Measurements from ENCODE around the gene LRRC10B.

LRRC10B gene

DNA sequence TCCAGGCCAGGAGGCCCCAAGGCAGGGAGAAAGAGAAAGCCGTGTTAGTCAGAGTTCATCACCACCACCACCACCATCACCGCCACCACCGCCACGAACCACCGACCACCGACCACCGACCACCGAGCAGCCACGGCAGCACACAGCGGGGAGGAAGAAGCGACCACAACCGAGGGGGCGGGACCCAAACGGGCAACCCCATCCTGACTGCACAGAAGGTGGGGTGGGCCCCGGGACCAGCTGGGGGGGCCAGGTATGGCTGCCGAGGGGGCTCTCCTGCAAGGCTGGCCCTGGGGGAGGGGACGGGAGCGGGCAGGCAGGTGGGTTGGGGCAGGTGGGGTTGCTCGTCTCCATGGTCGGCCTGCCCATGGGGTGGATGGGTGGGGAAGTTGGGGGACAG lies 38.1 kb downstream of the LRRC10B start:
- no CpG with 5 or more reads among the region's 20 CpGs for WGBS (ENCODE audit: insufficient coverage, insufficient read length)
- DNase-seq (ENCODE audit: low read depth, low spot score): no peak
- no peaks in the 10 kb centered on the region for H3K27me3 ChIP-seq (ENCODE audit: control insufficient read depth, insufficient read depth, low read length)
- no peaks in the 10 kb centered on the region for H3K9me3 ChIP-seq (ENCODE audit: control insufficient read depth, insufficient read depth, low read length)
- no peak overlapping the region for H3K27ac ChIP-seq (ENCODE audit: low read length)
- no peak overlapping the region for H3K4me3 ChIP-seq (ENCODE audit: low read length)
- H3K36me3 ChIP-seq (ENCODE audit: control insufficient read depth, insufficient read depth, low read length): no peaks in the 10 kb centered on the region
- H3K4me1 ChIP-seq (ENCODE audit: control insufficient read depth, insufficient read depth, low read length): peaks cover 12% of the 10 kb centered on the region

DNA sequence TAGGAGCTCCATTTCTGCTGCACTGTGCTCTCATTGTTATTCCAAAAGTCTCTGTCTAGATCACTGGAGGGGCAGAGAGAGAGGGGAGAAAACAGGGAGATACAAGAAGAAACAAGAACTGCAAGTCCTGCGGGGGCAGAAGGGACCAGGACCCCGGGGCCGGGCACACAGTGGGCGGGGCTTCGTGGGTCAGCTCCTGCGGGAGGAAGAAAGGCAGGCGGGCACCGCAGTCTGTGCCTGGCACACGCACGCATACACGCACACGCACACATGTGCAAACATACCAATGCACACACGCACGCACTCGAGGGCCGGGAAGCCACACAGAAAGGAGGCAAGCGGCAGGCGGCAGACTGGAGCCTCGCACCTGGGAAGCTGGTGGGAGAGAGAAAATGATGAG lies 38.7 kb downstream of the LRRC10B start:
- H3K27ac ChIP-seq (ENCODE audit: low read length): no peak overlapping the region
- no peaks in the 10 kb centered on the region for H3K9me3 ChIP-seq (ENCODE audit: control insufficient read depth, insufficient read depth, low read length)
- H3K4me3 ChIP-seq (ENCODE audit: low read length): no peak overlapping the region
- H3K4me1 ChIP-seq (ENCODE audit: control insufficient read depth, insufficient read depth, low read length): peaks cover 6% of the 10 kb centered on the region
- H3K27me3 ChIP-seq (ENCODE audit: control insufficient read depth, insufficient read depth, low read length): no peaks in the 10 kb centered on the region
- DNase-seq (ENCODE audit: low read depth, low spot score): no peak
- WGBS (ENCODE audit: insufficient coverage, insufficient read length): no CpG with 5 or more reads among the region's 19 CpGs
- no peaks in the 10 kb centered on the region for H3K36me3 ChIP-seq (ENCODE audit: control insufficient read depth, insufficient read depth, low read length)

DNA sequence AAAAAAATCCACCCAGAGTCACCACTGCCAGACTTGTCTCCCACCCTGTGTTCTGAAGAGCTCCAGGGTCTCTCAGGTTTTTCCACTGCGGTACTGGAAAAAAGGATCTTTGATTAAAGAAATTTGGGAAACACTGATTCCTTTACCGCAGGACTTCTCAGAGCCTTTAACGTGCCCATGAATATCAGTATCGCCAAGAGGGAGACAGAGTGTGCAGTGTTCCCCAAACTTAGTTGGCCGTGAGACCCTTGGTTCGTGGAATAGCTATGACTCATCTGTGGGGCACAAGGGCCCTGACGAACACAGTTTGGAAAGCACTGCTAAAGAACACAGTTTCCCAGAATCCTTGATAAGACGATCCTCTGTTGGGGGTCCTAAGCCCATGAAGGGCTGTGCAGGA lies 40.6 kb downstream of the LRRC10B start:
- no CpG with 5 or more reads among the region's 8 CpGs for WGBS (ENCODE audit: insufficient coverage, insufficient read length)

DNA sequence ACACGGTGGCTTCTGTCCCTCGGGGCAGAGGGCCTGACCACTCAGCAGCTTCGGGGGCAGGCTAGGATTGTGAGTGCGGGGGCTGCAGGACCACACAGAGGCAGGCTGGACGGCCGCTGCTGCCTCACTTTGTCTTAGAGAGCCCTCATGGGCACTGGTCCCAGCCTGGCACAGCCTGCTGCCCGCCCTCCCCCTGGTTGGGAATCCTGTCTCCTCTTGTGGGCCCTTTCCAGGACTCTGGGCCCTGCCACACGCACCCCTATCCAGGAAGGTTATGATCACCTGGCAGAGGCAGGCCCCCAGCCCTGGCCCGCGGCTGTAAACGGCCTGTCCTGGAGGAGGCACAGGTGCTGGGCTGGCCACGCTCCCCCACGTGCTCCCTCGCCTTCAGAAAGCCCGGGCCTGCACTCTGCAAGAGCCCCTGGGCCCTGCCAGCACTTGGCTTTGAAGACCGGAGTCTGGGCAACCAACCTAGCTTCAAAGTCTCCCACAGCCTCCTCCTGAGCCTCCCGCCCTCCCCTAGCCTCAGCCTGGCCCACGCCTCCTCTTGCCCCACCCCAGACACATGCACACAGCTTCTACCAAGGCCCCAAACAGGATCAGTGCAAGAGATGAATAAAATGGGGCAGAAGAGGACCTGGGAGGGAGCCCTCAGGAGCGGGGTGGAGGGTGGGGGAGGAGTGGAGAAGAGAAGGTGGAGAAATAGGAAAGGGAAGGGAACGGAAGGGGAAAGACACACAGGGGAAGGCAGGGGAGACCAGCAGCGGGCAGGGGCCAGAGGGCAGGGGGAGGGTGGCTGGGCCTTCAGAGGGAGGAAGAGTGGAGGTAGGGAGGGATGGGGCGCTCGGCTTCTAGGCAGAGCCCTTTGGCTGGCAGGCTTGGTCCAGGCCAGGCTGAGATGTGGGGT lies 41.4 kb downstream of the LRRC10B start:
- H3K9me3 ChIP-seq (ENCODE audit: control insufficient read depth, insufficient read depth, low read length): no peaks in the 10 kb centered on the region
- no CpG with 5 or more reads among the region's 23 CpGs for WGBS (ENCODE audit: insufficient coverage, insufficient read length)
- H3K4me1 ChIP-seq (ENCODE audit: control insufficient read depth, insufficient read depth, low read length): peaks cover 5% of the 10 kb centered on the region; the same call in 1 of the 2 replicates
- DNase-seq (ENCODE audit: low read depth, low spot score): no peak
- H3K27me3 ChIP-seq (ENCODE audit: control insufficient read depth, insufficient read depth, low read length): no peaks in the 10 kb centered on the region
- no peak overlapping the region for H3K4me3 ChIP-seq (ENCODE audit: low read length)
- no peaks in the 10 kb centered on the region for H3K36me3 ChIP-seq (ENCODE audit: control insufficient read depth, insufficient read depth, low read length)
- no peak overlapping the region for H3K27ac ChIP-seq (ENCODE audit: low read length)

More for the DNA sequence above, 40.6 kb downstream of the LRRC10B start:
- Histone ChIP-seq H3K4me1 (ENCODE audit: control insufficient read depth, insufficient read depth, low read length) (peaks cover 3% of the 10 kb centered on the region; the same call in 1 of the 2 replicates), H3K27me3 (ENCODE audit: control insufficient read depth, insufficient read depth, low read length) (no peaks in the 10 kb centered on the region), H3K9me3 (ENCODE audit: control insufficient read depth, insufficient read depth, low read length) (no peaks in the 10 kb centered on the region), H3K27ac (ENCODE audit: low read length) (no peak overlapping the region), H3K4me3 (ENCODE audit: low read length) (no peak overlapping the region), H3K36me3 (ENCODE audit: control insufficient read depth, insufficient read depth, low read length) (no peaks in the 10 kb centered on the region)
- no peak for DNase-seq (ENCODE audit: low read depth, low spot score)

DNA sequence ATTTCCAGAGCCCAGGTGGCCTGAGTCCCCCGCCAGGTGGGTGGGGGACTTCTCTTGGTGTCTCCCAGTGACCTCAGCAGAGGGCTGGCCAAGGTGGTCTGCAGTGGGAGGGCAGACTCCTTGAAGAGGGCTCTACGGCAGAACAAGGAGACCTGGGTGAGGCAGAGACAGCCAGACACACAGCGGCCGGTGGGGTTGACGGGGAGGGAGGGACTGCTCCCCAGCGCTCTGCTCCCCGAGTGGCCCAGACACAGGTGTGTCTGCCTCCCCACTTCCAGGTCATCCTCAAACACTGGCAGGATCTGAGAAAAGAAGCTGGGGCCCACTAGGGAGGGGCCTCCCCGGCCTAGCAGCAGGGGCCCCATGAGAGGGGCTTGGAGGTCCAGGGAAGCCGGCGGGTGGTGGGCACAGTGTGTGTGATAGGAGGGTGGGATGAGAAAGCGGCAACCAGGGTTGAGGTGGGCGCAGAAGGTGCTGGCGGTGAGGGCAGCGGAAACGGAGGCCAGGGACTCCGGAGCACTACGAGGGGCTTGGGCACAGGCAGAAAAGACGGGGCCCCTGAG lies 42.2 kb downstream of the LRRC10B start:
- no peak for DNase-seq (ENCODE audit: low read depth, low spot score)
- H3K9me3 ChIP-seq (ENCODE audit: control insufficient read depth, insufficient read depth, low read length): no peaks in the 10 kb centered on the region
- no peaks in the 10 kb centered on the region for H3K27me3 ChIP-seq (ENCODE audit: control insufficient read depth, insufficient read depth, low read length)
- peaks cover 8% of the 10 kb centered on the region for H3K4me1 ChIP-seq (ENCODE audit: control insufficient read depth, insufficient read depth, low read length)
- WGBS (ENCODE audit: insufficient coverage, insufficient read length): no CpG with 5 or more reads among the region's 18 CpGs
- no peak overlapping the region for H3K27ac ChIP-seq (ENCODE audit: low read length)
- no peaks in the 10 kb centered on the region for H3K36me3 ChIP-seq (ENCODE audit: control insufficient read depth, insufficient read depth, low read length)
- H3K4me3 ChIP-seq (ENCODE audit: low read length): no peak overlapping the region

DNA sequence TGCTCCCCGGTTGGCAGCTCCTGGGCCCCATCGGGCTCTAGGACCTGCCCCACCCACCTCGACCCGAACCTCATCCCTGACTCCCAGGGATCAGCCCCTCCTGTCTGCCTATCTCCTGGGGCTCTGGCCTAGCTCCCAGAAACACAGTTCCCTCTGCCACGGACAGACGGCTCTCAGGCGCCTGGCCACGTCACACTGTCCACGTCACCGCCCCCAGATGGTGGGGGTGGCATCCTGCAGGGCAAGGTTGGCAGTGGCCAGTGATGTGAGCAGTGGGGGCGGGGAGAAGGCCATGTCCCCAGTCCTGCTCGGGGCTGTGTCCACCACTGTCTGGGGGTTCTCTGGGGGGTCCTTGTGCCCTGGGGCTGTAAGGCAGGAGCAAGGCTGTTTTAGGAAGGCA lies 43.1 kb downstream of the LRRC10B start:
- H3K27me3 ChIP-seq (ENCODE audit: control insufficient read depth, insufficient read depth, low read length): no peaks in the 10 kb centered on the region
- H3K4me1 ChIP-seq (ENCODE audit: control insufficient read depth, insufficient read depth, low read length): peaks cover 11% of the 10 kb centered on the region
- H3K27ac ChIP-seq (ENCODE audit: low read length): no peak overlapping the region
- no CpG with 5 or more reads among the region's 12 CpGs for WGBS (ENCODE audit: insufficient coverage, insufficient read length)
- DNase-seq (ENCODE audit: low read depth, low spot score): no peak
- no peak overlapping the region for H3K4me3 ChIP-seq (ENCODE audit: low read length)
- H3K36me3 ChIP-seq (ENCODE audit: control insufficient read depth, insufficient read depth, low read length): no peaks in the 10 kb centered on the region
- H3K9me3 ChIP-seq (ENCODE audit: control insufficient read depth, insufficient read depth, low read length): no peaks in the 10 kb centered on the region

DNA sequence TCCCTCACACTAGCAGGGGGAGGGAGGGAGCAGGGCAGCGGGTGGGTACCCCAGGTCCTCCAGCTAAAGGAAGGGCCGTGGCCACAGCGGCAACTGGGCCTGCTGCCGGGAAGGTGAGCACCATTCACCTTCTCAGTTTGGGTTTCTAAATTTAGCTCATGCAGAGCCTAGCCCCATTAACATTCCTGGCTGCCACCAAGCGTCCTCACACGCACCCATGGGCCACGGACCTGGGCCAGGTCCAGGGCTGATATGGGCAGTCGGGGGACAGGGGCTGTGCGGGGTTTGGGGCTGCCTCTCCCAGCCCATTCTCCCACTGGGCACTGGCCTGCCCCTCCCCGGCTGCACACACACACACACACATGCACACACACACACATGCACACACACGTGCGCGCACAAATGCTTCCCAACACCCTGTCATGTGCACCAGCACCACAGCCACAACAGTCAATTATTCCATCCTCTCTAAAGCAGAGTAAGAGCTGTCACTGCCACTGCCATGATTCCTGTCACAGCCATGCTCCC lies 43.6 kb downstream of the LRRC10B start:
- Histone ChIP-seq H3K4me1 (ENCODE audit: control insufficient read depth, insufficient read depth, low read length) (peaks cover 11% of the 10 kb centered on the region), H3K9me3 (ENCODE audit: control insufficient read depth, insufficient read depth, low read length) (no peaks in the 10 kb centered on the region), H3K27me3 (ENCODE audit: control insufficient read depth, insufficient read depth, low read length) (no peaks in the 10 kb centered on the region), H3K27ac (ENCODE audit: low read length) (no peak overlapping the region), H3K4me3 (ENCODE audit: low read length) (no peak overlapping the region), H3K36me3 (ENCODE audit: control insufficient read depth, insufficient read depth, low read length) (no peaks in the 10 kb centered on the region)
- no peak for DNase-seq (ENCODE audit: low read depth, low spot score)
- WGBS (ENCODE audit: insufficient coverage, insufficient read length): no CpG with 5 or more reads among the region's 13 CpGs

DNA sequence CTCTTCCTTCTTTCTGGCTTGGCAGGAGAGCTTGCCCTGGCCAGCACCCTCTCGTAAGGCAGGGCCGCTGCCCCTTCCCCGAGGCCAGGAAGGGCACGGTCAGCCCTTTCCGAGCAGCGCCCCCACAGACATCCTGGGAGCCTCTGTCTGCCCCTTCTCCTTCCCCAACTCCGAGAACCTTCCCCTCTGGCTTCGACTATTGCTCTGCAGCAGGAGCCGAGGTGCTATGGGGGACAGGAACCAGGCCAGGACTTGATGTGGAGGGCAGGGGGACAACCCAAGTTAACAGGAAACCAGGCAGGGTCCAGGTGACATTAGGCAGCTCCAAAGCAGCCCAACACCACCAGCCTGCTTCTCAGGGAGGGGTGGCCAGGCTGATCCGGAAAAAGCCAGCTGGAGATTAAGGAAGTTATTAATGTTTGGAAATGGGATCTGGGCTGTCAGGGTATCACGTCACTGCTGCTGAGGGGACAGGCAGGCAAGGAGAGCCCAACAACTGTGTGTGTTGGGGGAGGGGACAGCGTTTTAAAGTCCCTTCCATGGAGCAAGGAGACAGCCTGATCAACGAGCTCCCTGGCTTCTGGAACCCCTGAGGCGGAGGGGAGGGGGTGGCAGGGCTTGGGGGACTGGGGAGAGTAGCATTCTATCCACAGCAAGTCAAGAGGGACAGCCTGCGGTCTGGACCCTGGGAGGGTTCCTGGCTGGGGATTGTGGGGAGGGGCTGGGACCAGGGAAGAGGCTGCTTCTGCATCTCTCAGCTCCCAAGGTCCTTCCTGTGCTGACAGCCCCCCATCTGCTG lies 45.0 kb downstream of the LRRC10B start:
- no peak overlapping the region for H3K27ac ChIP-seq (ENCODE audit: low read length)
- H3K4me3 ChIP-seq (ENCODE audit: low read length): no peak overlapping the region
- H3K36me3 ChIP-seq (ENCODE audit: control insufficient read depth, insufficient read depth, low read length): no peaks in the 10 kb centered on the region
- H3K9me3 ChIP-seq (ENCODE audit: control insufficient read depth, insufficient read depth, low read length): no peaks in the 10 kb centered on the region
- WGBS (ENCODE audit: insufficient coverage, insufficient read length): no CpG with 5 or more reads among the region's 15 CpGs
- no peak for DNase-seq (ENCODE audit: low read depth, low spot score)
- peaks cover 9% of the 10 kb centered on the region for H3K4me1 ChIP-seq (ENCODE audit: control insufficient read depth, insufficient read depth, low read length)
- no peaks in the 10 kb centered on the region for H3K27me3 ChIP-seq (ENCODE audit: control insufficient read depth, insufficient read depth, low read length)

DNA sequence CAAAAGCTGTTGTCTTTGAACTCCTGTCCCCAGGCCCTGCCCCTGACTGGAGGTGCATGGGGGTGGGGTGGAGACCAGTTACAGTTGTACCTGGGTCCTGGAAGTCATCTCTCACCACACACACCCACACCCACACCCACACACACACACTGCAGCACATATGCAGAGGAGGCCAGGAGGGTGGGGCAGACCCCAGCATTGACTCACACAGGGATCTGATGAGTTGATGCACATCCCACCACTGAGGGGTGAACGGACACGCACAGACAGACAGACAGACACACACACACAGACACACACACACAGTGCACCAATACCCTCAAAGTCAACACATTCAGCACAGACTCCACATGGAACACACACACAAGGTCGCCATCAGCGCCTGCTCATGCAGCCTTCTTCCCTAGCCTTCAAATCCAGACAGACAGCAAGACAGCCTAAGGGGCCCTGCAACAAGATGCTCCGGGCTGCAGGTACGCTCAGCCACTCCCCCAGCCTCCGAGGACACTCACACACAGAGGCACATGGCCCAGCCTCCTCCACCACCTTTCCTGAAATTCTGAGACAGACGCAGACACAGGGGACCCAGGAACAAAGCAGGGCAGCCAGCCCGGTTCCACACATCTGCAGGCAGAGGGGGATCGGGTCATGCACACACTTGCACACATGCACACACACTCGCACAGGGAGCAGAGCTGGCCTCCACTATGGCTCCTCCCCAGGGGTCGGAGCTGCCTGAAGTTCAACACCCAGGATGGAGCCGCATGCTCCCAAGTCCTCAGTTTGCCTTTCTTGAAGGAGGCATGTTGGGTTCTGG lies 45.8 kb downstream of the LRRC10B start:
- DNase-seq (ENCODE audit: low read depth, low spot score): no peak
- H3K27me3 ChIP-seq (ENCODE audit: control insufficient read depth, insufficient read depth, low read length): no peaks in the 10 kb centered on the region
- H3K4me3 ChIP-seq (ENCODE audit: low read length): no peak overlapping the region
- H3K9me3 ChIP-seq (ENCODE audit: control insufficient read depth, insufficient read depth, low read length): no peaks in the 10 kb centered on the region
- peaks cover 9% of the 10 kb centered on the region for H3K4me1 ChIP-seq (ENCODE audit: control insufficient read depth, insufficient read depth, low read length)
- H3K27ac ChIP-seq (ENCODE audit: low read length): no peak overlapping the region
- WGBS (ENCODE audit: insufficient coverage, insufficient read length): no CpG with 5 or more reads among the region's 13 CpGs
- H3K36me3 ChIP-seq (ENCODE audit: control insufficient read depth, insufficient read depth, low read length): no peaks in the 10 kb centered on the region

Measured in iPS DF 6.9 (cell line).